Dedifferentiated amniotic fluid mesenchymal stem cell (primary cell): ENCODE results near the gene NBAS.

Experiments used
- DNase-seq: peaks from one replicate; pipeline ENCODE4 v3.0.0-alpha.2; 2016; ENCODE audit errors: extremely low spot score

The NBAS gene

DNA sequence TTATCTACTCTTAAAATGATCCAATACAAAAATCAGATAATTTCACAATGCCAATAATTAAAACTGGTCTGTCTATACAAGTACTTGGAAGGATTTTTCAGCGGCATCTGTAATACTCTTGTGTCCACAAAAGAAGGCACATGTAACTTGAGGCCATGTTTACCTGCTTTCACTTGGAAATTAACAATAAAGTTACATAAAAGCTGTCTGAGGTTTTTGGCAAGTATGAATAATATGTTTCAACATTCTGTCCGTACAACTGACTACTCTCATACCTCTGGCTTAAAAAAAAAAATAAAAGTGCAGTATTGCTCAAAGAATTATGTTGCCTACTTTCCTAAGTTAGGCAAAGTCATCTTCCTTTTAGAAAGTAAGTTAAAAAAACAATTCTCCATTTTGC is 253.6 kb downstream of the NBAS start:
- no peak for DNase-seq

DNA sequence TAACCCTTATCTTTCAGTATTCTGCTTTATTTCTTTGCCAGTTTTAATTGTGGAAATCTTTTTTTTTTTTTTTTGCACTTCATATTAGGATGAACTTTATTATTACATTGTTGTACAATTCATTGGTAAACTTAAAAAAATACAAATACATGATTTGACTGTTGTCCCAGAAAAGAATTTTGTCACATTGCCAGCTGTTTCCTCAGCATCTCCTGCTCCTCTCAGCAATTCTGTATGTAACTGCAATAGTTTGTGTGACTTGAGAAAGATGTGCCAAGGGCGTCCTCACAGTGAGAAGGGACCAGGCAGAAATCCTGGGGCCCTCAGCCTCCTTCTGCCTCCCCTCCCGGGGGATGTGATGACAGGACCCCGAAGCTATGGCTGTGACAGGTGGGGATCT is 254.4 kb downstream of the NBAS start:
- DNase-seq, result no peak

DNA sequence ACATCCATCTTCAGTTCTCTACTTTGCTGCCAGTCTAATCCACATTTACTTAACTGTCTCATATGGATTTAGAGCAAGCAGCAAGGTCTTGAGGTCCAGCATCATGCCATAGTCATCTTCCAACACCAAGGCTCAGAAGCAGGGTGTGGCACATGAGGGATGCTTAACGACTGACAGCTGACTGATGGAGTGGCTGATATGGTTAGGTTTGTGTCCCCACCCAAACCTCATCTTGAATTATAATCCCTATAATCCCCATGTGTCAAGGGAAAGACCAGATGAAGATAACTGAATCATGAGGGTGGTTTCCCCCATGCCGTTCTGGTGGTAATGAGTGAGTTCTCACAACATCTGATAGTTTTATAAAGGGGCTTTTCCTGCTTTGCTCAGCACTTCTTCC is 257.3 kb downstream of the NBAS start:
- no peak for DNase-seq

DNA sequence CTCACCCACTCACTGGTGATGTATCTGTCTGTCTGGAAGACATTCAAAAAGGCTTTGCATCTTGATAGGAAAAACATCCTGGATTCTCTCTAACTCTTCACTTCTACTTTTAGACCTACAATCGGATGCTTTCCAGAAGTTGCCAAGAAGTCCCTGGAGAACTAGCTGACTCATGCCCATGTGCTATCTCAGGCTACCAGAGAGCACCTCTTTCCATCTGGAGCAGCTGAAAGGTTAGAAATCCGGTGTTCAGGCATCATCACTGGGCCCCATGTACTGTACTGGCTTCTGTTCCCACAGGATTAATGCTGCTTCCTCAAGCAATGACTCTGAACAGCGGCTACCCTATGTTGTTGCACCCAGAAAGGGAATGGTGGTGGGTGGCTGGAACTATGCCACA is 259.0 kb downstream of the NBAS start:
- no peak for DNase-seq

DNA sequence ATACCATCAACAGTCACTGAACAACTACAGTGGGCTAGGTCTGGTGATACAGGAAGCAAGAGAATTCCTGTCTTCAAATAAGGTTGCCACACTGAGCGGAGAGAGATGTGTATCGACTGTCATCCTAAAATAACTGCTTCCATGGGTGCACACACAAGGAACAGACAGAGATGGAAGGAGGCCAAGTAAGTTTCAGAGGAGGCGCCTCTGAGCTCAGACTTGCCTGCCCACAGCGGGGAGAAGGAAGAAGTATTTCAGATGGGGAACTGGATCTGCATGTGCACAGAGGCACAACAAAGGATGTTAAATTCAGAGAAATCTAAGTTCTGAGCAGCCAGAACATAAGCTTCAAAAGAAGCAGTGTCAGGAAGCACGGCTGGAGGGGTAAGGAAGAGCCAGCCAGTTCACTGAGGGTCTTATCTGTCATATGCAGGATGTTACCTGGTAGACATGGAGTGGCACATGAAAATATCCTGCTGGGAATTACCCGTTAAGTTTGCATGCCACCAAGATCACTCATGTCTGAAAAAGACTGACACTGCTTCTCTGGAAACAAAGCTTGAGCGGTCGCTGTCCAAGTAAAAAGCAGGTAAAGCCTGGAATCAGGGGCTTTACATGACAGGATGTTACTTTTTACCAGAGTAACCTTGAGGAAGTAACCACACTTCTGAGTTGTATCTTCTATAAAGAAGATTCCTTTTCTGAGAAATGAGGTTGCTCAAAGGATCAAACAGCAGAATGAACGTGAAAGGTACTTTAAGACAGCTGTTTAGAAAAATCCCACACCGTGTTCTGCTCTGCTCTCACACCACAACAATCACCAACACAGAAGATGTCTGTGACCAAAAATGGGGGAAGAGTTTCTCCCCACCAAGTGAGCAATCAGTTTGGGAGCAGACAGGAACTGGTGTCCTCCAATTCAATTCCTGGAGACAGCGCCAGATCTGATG is 260.2 kb downstream of the NBAS start:
- no peak for DNase-seq

DNA sequence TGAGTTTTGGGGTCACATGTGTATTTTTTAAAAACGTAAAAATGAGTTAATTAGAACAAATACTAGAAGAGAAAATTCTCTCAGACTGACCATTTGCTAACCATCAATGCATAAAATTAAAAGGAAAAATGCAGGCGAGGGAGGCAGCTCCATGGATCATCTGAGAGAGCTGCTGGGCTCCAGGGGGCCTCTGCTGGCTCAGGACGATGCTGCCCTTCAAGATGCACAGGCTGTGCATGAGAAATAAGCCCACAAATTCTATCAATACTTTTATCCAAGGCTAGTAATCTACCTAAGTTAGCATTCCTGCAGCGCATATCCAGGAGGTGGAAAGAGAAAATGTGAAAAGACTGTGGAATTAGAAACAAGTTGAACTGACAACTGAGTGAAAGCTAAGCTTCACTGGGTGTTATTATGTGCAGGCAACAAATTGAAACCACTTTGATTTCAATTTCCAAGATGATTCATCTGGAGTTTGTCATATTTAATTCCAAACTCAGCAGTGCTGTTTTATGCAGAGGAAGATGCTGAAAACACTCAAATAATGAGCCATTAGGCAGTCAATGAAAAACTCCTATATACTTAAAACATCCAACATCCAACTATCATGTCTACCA is 261.1 kb downstream of the NBAS start:
- DNase-seq, result no peak

DNA sequence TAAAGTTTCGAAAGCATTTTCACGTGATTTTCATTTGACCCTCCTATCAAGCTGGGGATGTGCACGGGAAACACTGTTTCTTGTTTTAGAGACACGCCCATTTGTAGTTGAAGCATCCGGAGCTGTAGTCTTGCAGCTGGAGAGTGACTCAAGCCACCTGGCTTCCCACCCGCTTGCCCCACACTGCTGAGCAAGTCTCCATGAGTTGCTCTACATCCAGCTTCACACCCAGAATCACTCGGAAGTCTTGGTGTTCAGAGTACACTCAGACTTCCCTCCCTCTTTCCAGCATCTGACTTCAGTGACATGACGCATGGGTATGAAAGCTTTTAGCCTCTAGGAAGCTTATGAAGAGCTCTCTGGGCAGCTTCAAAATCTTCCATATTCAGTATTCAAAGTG is 262.4 kb downstream of the NBAS start:
- no peak for DNase-seq

DNA sequence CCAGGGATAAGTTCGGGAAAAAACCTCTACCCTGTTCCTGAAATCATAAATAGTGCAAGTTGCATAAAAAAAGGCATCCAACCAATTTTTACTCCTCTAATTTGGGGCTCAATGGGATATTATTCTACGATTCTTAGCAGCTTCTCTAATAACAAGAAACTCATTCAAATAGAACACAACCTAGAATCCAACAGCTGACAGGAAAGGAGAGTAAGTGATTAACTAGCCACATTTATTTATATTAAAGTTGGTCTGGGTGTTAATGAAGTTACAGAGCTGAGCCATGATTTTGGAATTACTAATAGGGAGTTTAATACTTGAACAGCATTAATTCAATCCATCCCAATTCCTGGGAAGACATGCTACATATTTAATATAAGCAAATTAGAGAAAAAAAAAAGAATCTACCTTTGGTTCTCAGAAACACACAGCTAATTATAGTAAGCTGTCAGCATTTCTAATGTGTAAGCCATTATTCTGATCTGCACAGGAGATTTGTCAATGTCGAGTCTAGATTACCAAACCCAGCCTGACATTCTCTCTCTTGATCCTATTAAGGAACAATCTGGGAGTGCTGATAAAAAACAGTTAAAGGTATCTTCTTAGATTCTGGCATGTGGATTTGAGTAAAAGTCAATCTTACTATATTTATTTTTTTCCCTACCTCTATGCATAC is 267.7 kb downstream of the NBAS start:
- DNase-seq, result no peak

DNA sequence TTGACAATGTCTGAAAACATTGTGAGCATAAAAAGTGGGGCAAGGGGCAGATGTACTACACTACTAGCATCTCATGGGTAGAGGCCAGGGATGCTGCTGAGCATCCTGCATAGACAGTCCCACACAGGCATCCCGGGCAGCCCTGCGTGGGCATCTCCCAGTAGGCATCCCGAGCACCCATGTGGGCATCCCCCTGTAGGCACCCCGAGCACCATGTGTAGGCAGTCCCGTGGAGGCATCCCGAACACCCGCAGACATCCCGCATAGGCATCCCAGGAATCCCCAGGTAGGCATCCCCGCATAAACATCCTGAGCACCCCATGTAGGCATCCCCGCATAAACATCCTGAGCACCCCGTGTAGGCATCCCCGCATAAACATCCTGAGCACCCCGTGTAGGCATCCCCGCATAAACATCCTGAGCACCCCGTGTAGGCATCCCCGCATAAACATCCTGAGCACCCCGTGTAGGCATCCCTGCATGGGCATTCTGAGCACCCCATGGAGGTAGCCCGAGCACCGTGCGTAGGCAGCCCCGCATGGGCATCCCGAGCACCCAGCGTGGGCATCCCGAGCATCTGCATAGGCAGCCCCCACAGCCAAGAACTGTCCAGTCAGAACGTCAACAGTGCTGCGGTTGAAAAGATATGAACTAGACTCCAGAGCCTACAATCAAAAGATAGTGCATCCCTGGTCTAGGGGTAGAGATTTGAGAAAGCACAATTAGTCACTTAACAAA is 273.5 kb downstream of the NBAS start:
- no peak for DNase-seq

DNA sequence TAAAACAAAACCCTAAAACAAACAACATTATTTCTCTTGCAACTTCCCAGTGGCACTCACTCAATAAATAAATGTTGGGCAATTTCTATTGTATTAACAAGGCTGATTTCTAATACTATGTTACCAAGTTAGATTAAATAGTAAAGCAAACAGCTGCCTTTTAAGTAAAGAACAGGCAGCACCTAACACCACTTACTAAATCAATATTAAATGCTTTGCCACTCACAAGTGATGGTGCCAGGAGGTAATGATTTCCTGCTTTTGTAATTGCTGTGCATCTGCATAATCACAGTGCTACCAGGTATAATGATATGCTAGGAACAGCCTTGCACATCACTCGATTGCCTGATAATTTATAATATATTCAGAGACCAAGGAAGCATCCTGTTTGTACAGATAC is 276.5 kb downstream of the NBAS start:
- no peak for DNase-seq

DNA sequence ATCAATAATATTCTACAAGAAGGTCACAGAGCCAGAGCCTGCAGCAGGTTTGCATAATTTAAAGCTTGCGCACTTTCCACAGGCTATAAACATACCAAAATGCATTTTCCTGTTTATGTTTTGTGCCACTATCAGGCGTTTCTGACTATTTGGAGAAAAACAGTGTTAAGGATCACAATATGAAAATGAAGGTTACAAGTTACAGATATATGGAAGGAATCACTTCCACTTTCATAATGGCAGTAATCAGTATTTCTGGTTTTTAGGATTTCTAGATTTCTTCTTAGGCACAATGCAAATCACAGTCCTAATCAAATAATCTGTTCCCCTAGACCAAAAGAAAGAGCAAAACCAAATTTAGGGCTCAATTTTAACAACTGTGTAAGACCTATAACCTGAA is 279.5 kb downstream of the NBAS start:
- DNase-seq, result no peak

DNA sequence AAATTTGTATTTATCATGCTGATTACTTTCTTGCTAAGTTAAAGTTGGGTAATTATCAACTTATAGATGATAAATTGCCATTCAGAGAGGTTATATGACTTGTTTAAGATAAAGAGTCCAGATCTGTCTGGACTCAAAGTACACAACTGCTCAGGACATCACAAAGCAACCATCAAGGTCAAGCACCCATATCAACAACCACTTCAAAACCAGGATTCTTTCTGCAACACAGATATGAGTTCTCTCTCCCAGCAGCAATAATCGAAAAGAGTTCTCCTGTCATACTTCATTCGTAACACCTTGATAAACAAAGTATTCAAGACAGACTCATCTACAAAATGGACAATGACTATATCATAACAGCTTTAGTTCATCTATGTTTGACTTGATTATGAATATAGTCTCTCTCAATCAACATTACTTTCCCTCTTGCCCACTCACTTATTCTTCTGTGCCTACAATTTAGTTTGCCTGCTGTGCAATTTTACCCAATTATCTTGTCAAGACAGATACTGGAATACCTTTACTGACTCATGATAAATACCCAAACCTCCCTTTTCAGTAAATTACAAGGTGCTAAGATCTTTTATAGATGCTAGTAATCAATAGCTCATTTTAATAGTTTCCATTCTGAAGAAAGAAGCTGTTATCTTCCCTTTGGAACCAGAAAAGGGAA is 281.8 kb downstream of the NBAS start:
- DNase-seq, result no peak

DNA sequence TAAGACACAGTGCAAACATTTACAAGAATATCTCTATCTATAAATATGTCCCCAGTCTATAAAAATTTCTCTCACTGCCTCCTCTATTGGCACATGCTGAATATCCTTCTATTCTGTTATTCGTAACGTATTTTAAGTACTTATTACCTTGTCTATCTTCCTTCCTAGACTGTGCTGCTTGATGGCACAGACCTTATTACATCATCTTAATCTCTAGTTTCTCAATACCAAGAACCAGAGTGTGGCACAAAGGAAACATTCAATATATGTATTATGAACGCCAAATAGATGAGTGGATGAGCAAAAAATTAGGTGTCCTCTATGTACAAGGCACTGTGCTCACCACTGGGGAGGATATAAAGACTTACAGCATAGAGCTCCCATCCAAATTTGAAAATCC is 282.8 kb downstream of the NBAS start:
- DNase-seq, result no peak

DNA sequence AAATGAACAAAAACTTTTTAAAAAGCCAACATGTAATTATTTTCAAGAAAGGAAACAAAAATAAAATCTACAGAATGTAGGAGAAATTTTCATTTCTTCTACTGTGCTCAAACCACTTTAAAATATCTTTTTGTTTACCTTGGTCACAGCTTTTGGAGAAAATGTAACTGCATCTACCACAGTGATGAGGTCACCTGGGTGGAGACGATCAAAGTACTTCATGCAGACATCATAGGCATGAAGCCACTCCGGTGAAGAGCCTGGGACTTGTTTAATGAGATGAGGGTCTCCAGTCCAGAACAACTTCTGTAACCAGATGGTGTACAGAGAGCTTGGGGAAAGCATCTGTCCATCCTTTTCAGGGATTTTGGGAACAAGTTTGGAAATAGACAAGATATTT is 285.8 kb downstream of the NBAS start:
- no peak for DNase-seq

DNA sequence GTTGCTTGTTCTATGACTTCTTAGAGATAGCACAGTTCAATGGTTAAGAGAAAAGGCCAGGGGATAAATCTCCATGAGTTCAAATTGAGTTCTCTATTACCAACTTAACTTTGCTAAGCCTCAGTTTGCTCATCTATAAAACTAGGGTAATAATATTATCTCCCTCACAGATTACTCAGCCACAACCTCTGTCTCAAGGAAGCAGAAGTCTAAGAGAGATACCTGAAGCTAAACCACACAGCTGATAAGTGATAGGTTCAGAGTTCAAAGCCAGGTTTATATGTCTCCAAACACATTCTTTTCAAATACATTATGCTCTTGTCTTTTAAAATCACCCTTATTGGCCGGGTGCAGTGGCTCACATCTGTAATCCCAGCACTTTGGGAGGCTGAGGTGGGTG is 287.7 kb downstream of the NBAS start:
- no peak for DNase-seq

DNA sequence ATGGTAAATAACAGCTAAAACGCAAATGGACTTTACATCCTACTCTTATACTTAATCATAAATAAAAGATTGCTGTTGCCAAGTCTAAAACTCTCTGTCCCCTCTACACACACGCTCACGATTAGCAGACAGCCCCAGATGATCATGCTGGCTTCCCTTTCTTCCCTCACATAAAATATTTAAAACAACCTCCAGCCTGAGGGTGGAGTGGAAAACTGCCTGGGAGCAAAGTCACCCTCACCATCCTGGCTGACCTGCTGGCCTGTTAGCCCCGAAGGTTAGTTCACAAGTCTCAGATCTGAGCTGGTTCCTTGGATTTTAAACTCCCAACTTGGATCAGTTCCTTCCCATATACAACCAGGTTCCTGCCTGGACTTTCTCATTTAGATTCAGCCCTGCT is 288.2 kb downstream of the NBAS start:
- DNase-seq, result no peak

DNA sequence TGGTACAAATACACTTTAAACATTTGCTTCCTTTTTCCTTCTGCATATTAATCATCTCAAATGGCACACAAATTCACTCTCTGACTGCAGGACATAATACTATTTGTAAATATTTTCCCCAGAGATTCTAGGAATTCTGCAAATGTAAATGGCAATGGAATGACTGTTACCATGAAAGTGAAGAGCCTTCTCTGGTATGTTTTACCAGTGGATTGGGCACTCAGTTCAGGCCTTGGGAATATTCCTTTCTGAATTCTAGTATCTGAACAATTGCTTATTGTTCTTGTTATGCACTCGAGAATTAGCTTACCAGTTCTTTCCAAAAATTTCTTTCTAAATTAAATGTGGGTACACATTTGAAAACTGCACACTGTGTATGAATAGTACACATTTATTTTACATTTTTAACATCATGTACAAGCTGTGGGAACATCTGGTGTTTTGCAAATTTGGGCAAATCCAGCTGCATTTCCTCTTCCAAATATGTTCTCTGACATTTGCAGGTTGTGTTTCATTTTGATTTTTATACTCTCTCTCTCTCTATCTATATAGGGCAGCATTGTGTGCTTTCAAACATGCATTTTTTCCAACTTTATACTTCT is 289.1 kb downstream of the NBAS start:
- peak; percentile 17 for DNase-seq

DNA sequence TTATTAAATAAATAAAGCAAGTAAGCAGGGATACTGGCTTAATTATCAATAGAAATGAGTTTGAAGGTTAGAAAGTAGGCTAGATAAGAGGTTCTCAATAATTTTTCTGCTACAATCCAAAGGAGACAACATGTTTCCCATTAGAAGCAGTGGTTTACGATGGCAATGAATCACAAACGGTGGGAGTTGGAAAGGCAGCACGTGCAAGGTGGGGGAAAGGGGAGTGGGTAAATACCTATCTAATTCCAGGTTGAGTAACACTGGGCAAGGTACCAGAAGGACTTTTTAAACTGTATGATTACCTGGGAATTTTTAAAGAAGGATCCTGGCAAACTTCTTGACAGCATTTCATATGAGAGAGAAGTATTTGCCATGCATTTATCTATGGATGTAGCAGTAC is 289.9 kb downstream of the NBAS start:
- no peak for DNase-seq

DNA sequence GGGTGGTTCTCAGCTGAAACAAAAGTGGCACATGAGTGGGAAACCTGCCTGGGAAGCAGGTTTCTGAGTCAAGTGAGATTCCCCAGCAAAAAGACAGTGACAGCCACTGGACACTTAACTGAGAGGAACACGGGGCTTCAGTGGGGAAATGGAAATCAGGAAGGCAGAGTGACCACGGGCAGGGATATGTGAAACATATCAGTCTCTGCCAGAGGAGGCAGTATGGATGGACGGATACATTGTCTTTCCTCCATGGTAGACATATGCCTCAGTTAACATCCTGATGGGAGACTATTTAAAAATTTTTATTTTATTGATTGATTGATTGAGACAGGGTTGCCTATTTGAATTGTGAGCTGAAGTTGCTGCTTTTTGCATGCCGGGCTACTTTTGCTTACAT is 292.1 kb downstream of the NBAS start:
- no peak for DNase-seq

DNA sequence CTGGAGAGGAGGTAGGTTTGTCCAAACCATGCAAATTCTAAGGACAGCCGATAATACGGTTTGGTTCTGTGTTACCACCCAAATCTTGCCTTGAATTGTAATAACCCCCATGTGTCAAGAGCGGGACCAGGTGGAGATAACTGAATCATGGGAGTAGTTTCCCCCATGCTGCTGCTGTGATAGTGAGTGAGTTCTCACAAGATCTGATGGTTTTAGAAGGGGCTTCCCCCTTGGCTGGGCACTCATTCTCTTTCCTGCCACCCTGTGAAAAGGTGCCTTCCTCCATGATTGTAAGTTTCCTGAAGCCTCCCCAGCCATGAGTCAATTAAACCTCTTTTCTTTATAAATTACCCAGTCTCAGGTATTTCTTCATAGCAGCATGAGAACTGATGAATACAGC is 295.2 kb downstream of the NBAS start:
- no peak for DNase-seq

DNA sequence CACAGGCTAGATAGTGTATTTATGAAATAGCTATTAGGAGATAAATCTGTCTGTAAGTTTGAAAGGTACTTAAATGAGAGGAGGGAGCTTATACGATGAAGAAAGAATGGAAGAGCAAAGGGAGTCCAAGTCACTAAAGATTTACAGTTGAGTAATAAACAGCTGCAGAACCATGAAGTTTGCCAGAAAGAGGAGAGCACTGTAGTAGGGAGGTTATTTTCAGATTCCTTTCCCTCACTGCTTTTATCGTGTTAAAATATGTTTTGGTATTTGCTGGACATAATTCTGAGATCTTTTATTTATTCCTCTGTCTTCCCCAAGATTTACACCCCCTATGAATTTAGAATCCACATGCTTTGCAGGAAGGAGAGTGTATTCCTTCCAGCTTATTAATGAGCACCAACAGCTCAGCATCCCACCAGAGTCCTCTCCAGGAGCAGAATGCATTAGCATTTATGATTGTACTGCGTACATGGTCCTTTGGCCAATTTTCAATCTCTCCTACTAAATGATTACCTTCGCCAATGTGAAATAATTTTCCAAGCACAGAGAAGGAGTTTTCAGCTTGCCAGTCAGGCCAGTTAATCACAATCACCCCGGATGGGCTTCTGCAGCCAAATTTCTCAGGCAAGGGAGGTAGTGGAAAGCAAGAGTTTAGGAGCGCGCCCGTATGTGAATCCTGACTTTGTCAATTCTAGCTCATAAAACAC is 297.0 kb downstream of the NBAS start:
- DNase-seq, result no peak
